GM10266 (cell line): ENCODE measurements around the gene CARMIL1.

Experiments used
- DNase-seq: peaks from one replicate; pipeline ENCODE4 v3.0.0; 2012; ENCODE audit errors: extremely low spot score
- TF ChIP-seq, protein P1 (sequence below): IDR thresholded peaks from 2 replicates; pipeline ENCODE4 v1.5.1; 2012; ENCODE audit warnings: mild to moderate bottlenecking, low read depth; ENCODE audit not compliant: control insufficient read depth, insufficient read depth; ENCODE audit errors: missing control alignments

Gene CARMIL1

DNA sequence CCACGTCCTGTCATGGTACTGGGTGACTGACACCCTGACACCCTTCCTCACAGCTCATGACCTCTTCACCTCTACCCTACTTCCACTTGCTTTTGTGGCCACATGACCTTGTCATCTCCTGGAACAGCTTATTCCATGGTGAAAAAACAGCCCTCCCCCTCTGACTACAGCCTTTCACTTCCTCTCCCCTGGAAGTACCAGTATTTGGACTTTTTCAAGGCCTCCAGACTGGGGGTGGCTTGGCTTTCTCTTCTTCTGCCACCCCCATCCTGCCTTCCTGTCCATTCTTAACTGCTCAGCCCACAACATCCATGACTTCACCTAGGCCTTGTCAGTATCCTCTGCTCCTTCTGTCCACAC lies 168.4 kb downstream of the CARMIL1 start:
- TF ChIP-seq, protein P1, sequence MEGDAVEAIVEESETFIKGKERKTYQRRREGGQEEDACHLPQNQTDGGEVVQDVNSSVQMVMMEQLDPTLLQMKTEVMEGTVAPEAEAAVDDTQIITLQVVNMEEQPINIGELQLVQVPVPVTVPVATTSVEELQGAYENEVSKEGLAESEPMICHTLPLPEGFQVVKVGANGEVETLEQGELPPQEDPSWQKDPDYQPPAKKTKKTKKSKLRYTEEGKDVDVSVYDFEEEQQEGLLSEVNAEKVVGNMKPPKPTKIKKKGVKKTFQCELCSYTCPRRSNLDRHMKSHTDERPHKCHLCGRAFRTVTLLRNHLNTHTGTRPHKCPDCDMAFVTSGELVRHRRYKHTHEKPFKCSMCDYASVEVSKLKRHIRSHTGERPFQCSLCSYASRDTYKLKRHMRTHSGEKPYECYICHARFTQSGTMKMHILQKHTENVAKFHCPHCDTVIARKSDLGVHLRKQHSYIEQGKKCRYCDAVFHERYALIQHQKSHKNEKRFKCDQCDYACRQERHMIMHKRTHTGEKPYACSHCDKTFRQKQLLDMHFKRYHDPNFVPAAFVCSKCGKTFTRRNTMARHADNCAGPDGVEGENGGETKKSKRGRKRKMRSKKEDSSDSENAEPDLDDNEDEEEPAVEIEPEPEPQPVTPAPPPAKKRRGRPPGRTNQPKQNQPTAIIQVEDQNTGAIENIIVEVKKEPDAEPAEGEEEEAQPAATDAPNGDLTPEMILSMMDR, result no peak
- no peak for DNase-seq

DNA sequence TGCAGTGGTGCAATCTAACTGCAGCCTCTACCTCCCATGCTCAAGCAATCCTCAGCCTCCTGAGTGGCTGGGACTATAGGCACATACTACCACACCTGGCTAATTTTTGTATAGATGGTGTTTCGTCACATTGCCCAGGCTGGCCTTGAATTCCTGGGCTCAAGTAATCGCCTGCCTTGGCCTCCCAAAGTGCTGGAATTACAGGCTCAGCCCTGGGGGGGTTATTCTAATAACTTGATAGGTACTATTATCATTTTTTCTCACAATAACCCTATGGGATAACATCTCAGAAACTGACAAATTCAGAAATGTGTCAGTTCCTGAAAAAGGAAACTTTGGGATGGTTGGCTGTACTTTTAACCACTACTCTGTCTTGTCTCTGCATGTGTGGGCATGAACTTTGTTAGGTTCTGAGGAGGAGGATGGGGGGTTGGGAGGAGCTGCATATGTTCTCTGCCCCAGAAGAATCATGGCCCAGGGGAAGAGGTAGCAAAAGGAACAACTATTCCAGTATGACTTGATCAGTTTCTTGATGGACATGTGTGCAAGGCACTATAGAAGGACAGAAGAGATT lies 169.9 kb downstream of the CARMIL1 start:
- no peak for DNase-seq
- TF ChIP-seq, protein P1, result no peak

DNA sequence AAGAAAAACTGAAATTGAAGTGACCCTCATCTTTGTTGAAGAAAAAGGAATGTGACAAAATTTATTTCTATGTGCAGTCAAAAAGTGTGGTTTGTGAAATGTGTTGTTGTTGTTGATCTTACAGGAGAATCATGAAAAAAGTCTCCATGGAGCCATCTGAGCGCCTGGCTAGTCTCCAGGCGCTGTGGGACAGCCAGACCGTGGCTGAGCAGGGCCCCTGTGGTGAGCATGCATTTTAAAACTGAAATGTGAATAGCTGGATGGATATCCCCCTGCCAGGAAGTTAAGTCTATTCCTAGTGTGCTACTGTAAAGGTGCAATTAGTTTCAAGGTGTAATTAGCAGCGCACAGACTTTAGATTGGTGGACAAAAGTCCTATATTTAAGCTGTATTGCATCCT lies 170.6 kb downstream of the CARMIL1 start:
- DNase-seq, result no peak
- TF ChIP-seq, protein P1, result no peak

DNA sequence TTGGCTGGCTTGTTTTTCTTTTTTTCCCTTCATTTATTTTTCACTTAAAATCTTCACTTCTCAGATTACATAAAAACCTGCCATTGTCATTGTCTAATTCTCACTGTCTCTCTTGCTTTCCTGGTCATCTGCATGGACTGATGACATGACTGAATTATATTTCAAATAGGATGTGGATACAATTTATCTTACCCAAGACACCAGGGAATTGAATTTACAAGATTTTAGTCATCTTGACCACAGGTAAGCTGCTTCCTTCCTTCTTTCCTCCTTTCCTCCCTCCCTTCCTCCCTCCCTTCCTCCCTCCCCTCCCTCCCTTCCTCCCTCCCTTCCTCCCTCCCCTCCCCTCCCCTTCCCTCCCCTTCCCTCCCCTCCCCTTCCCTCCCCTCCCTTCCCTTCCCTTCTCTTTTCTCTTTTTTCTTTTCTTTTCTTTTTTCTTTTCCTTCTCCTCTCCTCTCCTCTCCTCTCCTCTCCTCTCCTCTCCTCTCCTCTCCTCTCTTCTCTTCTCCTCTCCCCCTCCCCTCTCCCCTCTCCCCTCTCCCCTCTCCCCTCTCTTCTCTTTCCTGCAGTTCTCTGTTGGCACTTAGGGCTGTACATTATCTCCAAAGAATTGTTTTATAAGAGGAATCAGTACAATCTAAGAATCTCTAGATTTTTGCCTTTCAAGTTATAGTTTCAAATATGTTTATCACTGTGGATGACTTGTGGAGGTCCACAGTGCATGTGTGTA lies 171.5 kb downstream of the CARMIL1 start:
- no peak for DNase-seq
- TF ChIP-seq, protein P1, result no peak

DNA sequence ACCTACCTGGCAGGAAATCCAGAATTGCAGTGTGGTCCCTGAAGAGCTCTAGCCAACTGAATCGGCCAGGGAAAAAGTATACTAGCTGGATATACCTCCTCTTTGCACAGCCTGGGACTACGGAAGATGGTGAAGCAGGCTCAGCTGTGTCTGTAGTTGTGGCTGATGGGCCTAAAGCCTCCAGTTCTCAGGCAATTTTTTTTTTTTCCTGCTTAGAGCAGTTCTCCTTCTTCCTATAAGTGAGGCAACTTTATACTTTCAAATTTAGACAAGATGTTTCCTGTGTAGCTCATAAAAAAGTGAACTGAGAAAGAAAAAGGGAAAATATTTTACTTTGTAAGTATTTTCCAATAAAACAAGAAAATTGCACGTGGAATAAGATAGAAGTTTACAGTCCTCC lies 172.9 kb downstream of the CARMIL1 start:
- no peak for DNase-seq
- TF ChIP-seq, protein P1, result no peak

DNA sequence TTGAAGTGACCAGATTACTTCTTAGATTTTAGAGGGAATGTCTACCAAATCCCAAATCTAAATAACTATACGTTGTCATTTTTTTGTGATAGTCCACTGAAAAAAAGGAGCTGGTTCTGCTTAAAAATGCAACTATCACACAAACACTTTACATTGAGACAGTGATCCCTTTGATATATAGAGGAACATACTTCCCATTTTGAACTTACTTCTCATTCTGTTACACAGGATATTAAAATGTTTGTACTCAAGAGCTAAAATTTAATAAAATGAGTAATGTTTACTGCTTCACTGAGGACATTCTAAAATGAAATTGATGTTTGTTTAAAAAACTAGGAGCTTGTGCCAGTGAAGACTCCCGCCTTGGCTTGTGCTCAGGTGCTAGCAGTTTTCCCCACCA lies 174.1 kb downstream of the CARMIL1 start:
- TF ChIP-seq, protein P1, result no peak

DNA sequence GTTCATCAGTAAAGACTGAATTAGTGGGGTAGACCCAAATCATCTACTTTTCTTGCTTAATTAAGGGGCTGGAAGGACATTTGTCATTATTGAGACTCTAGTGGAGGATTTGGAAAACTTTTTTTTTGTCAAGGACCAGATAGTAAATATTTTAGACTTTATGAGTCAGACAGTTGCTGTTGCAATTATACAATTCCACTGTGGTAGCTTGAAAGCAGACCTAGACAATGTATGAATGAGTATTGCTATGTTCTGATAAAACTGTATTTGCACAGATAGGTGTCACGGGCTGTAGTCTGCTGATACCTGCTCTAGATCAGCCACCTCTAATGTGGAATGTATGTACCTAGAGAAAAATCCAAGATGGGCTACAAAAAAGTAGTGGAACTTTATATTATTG lies 175.0 kb downstream of the CARMIL1 start:
- no peak for DNase-seq
- TF ChIP-seq, protein P1, result no peak

More for the DNA sequence above, 174.1 kb downstream of the CARMIL1 start:
- no peak for DNase-seq
